Heart left ventricle (tissue), 16 donors: ENCODE measurements around the gene SERP1. TPM values are rescaled to one million over a fixed set of nuclear protein-coding genes. Genes with fewer than 3 reads are reported as not detected.

ENCODE experiments used
- ATAC-seq, 4 donors: fragments of 200-7000 bp; cut with Tn5 transposase; one replicate each; pipeline ENCODE4 v1.9.1; 2020 to 2022; ENCODE audit warnings: moderate library complexity in 4 of 4, mild to moderate bottlenecking in 3 of 4, moderate number of reproducible peaks in 1 of 4
- DNase-seq, 5 donors: peaks; one replicate each; pipeline ENCODE4 v3.0.0-alpha.2; 2020
- H3K27ac ChIP-seq, 12 donors: fragments of 200-600 bp; sonication (generic) in 4 of 12; one replicate each; pipeline versions ENCODE4 v1.5.0 to v1.8.0; 2016 to 2022; ENCODE audit warnings: mild to moderate bottlenecking in 2 of 12
- H3K27me3 ChIP-seq, 9 donors: fragments of 200-600 bp; sonication (generic) in 2 of 9; one replicate each; pipeline versions ENCODE4 v1.5.1 to v1.8.0; 2016 to 2022; ENCODE audit warnings: mild to moderate bottlenecking in 3 of 9
- H3K36me3 ChIP-seq, 9 donors: fragments of 200-600 bp; sonication (generic) in 2 of 9; one replicate each; pipeline versions ENCODE4 v1.5.0 to v1.8.0; 2018 to 2022; ENCODE audit warnings: mild to moderate bottlenecking in 2 of 9
- H3K4me1 ChIP-seq, 12 donors: fragments of 200-600 bp; sonication (generic) in 4 of 12; one replicate each; pipeline versions ENCODE4 v1.5.0 to v1.8.0; 2016 to 2022; ENCODE audit warnings: mild to moderate bottlenecking in 3 of 12
- H3K4me3 ChIP-seq, 12 donors: fragments of 200-600 bp; sonication (generic) in 4 of 12; one replicate each; pipeline versions ENCODE4 v1.5.0 to v1.8.0; 2017 to 2022; ENCODE audit warnings: mild to moderate bottlenecking in 9 of 12, moderate library complexity in 4 of 12
- H3K9me3 ChIP-seq, 12 donors: fragments of 200-600 bp; sonication (generic) in 4 of 12; one replicate each; pipeline versions ENCODE4 v1.5.0 to v1.8.0; 2016 to 2022; ENCODE audit warnings: mild to moderate bottlenecking in 1 of 12
- POLR2A ChIP-seq, 2 donors: fragments of 450-650 bp; IDR thresholded peaks; one replicate each; pipeline ENCODE4 v1.6.1; 2017; ENCODE audit warnings: antibody characterized with exemption in 2 of 2, mild to moderate bottlenecking in 2 of 2, moderate library complexity in 2 of 2
- WGBS, 4 donors: extraction: QIAGEN DNeasy Blood & Tissue Kit in 2 of 4; methylation state at CpG; one replicate each; pipeline versions ENCODE4 v1.1.5 to v1.1.7; 2013 to 2018; 5-methylcytosine and 5-hydroxymethylcytosine counted together
- intact Hi-C, 10 donors: fragments of 100-400 bp; cut with DNase I; formaldehyde crosslinking; loops; one replicate each; pipeline versions ENCODE4 v1.11.1 to v1.14.2; 2022
- long read RNA-seq, 3 donors: library from polyadenylated mRNA; unstranded; transcript quantifications; one replicate each; pipeline ENCODE4 v2.0.0, GENCODE V29; 2020 to 2021
- polyA plus RNA-seq, 2 donors: library from polyadenylated mRNA; stranded (reverse); fragments of 200-250 nt; gene quantifications; one replicate each; pipeline ENCODE4 v1.2.3, GENCODE V29; 2013
- total RNA-seq, 9 donors: library from RNA; depleted of rRNA in 2 of 9; stranded (reverse); fragments of >200 nt in 2 of 9; fragmentation: NEBNext Ultra II Directional in 3 of 9; extraction: Animal tissue kit (Norgen Biotek cat#: 25700) in 3 of 9; gene quantifications; one replicate each; pipeline versions ENCODE4 v1.1.0 to v1.2.4, GENCODE V29; 2016 to 2023
- TF ChIP-seq, protein P1 (sequence below), 12 donors: fragments of 200-600 bp; sonication (generic) in 4 of 12; IDR thresholded peaks; one replicate each; pipeline versions ENCODE4 v1.5.0 to v1.8.0; 2018 to 2022; ENCODE audit warnings: antibody characterized with exemption in 12 of 12, mild to moderate bottlenecking in 5 of 12
- donor health status: ischemic (EF 13 %, LVEDD 7.1; RV severe dilation, severe dysfunction).
- donor health status: healthy with polysubstance abuse.
- donor health status: DM: no; HTN: yes; CAD: no.
- donor health status: DM: no; HTN: no; CAD: no.
- donor health status: ischemic (EF 25% LVEDD 6.9; RV normal size, moderate dysfunction).
- donor health status: ischemic (EF 25% LVEDD 5.7; RV mildly dilated, moderate dysfunction).
- donor health status: healthy.
- donor health status: DM: yes; HTN: yes; CAD: no.
- donor health status: ischemic (EF 35%, LVEDD 5.7; RV mildly dilated, moderate dysfunction).
- donor health status: nonischemic (EF 11% LVEDD 7.7; RV severe dilation, severe dysfunction).
- donor health status: DM: yes; HTN: yes; CAD: no.
- donor health status: PGD.
- donor health status: ischemic (EF 29% LVEDD 5.4; RV normal size, mild dysfunction).
- donor health status: nonischemic (EF 23%, LVEDD 6.1; RV moderate dilation, normal function).

SERP1 gene
- total RNA-seq, result 10 to 100 TPM; 19.5 to 86.9 (median 26.3) TPM
- 10 to 100 TPM; 14.8 to 50.7 TPM for polyA plus RNA-seq
- long read RNA-seq, donor 1, transcript SERP1-201 (3 exons, 3,171 nt), result major isoform, 48 of 58 reads
- long read RNA-seq, donor 1, partial matches to known transcripts, result 0 of 58 reads
- long read RNA-seq, donor 1, other reads (novel, unspliced or antisense), result 6 of 58 reads
- long read RNA-seq, donor 2, transcript SERP1-206 (2 exons, 1,596 nt), result minor isoform, 7 of 138 reads
- long read RNA-seq, donor 2, transcript SERP1-201 (3 exons, 3,171 nt), result major isoform, 119 of 138 reads
- long read RNA-seq, donor 2, partial matches to known transcripts, result 1 of 138 reads
- long read RNA-seq, donor 2, other reads (novel, unspliced or antisense), result 11 of 138 reads
- long read RNA-seq, donor 3, transcript SERP1-201 (3 exons, 3,171 nt), result major isoform, 50 of 54 reads
- long read RNA-seq, donor 3, partial matches to known transcripts, result 0 of 54 reads
- long read RNA-seq, donor 3, other reads (novel, unspliced or antisense), result 3 of 54 reads

DNA sequence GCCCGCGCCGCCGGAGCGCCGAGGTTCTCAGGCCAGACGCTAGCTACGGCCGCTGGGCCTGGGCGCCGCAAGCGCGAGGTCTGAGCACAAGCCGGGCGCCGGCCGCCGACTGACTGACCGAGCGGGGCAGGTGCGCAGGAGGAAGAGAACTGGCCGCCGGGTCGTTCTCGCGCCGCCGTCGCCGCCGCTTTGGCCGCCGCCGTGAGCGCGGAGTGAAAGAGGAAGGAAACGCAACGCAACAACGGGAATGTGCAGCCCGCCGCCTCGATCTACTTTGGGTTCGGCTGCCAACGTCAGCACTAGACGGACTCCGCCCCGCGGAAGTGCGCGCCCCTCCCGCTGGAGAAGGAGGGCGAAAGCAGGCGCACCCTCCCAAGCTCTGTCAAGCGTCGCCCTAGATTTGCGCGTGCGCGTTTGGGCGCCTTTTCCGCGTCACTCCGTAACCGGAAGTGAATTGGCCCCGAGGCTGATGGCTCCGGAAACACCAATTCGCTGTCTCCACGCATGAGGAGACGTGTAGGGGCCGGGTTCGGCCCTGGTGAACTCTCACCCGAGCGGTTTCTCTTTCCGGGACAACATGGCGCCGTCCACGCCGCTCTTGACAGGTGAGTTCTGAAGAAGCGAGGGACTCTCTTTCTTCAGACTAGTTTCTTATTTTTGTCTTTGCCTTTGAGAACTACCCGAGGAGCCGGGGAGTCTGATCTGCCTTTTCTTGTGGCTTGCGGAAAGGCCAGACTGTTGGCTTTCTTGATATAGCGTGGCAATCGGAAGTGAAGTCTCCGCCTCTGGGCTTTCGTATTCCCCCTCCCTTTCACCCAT is at the start of gene SERP1, which contains the start of gene EIF2A:
SERP1 (minus strand) TSS at position 271 of the 819 bp plus-strand sequence. CDS start 361 bp downstream, outside the sequence.
EIF2A (plus strand) TSS at position 562 of the 819 bp plus-strand sequence; CDS start at position 578, 16 bp downstream.
- TF ChIP-seq, protein P1, sequence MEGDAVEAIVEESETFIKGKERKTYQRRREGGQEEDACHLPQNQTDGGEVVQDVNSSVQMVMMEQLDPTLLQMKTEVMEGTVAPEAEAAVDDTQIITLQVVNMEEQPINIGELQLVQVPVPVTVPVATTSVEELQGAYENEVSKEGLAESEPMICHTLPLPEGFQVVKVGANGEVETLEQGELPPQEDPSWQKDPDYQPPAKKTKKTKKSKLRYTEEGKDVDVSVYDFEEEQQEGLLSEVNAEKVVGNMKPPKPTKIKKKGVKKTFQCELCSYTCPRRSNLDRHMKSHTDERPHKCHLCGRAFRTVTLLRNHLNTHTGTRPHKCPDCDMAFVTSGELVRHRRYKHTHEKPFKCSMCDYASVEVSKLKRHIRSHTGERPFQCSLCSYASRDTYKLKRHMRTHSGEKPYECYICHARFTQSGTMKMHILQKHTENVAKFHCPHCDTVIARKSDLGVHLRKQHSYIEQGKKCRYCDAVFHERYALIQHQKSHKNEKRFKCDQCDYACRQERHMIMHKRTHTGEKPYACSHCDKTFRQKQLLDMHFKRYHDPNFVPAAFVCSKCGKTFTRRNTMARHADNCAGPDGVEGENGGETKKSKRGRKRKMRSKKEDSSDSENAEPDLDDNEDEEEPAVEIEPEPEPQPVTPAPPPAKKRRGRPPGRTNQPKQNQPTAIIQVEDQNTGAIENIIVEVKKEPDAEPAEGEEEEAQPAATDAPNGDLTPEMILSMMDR (IDR thresholded peaks at IDR 0.05), result peak in 2 of 12 donors; percentile 1 to 5
- TF ChIP-seq POLR2A (IDR thresholded peaks at IDR 0.05), result peak; percentile 48 to 95
- intact Hi-C loops, result loop anchor here in 8 of 10 donors (1.0 to 10.0 kb wide), 10 partner anchors 56 to 318 kb away; partner anchors contain the start of genes SELENOT (in 5 of the 8), SIAH2 (in 4 of the 8), ERICH6 (in 2 of the 8) and TSC22D2 (in 2 of the 8)
- no peaks in the 10 kb centered on the region for H3K27me3 ChIP-seq
- peak within 1 kb of the TSS; percentile 91 to 99 (median 98) for H3K27ac ChIP-seq
- ATAC-seq (peak; percentile 97 to 98 (median 98)), DNase-seq (peak; percentile 98 to 100 (median 99))
- WGBS, 4 donors, result 0 to 1% (median 0%) methylated on average over 22 to 86 of the region's 86 CpGs
- H3K9me3 ChIP-seq, result no peaks in the 10 kb centered on the region
- H3K36me3 ChIP-seq, result peaks cover 0 to 44% (median 28%) of the 10 kb centered on the region in 9 donors
- peaks cover 0 to 55% (median 28%) of the 10 kb centered on the region in 12 donors for H3K4me1 ChIP-seq
- H3K4me3 ChIP-seq, result peak within 1 kb of the TSS; percentile 80 to 98 (median 86)

DNA sequence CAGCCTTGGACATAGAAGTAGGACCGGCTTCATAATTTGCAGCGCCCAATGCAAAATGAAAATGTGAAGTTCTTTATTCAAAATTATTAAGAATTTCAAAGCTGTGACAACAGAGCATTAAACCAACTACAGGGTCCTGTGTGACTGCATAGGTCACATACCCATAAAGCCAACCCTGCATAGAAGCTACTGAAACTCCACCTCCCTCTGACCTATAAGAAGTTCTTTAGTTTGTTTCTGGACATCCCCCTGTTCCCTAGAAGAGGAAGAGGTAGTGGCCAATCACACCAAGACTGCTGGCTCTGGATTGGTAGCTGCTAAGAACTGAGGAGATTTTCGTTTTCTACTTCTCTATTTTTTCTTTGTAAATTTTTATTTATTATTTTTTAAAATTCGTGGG is 47.9 kb upstream of the SERP1 start:
- WGBS, 4 donors, result 87 to 94% (median 90%) methylated on average over 4 of the region's 4 CpGs
- Histone ChIP-seq H3K9me3 (no peaks in the 10 kb centered on the region), H3K27me3 (no peaks in the 10 kb centered on the region), H3K4me3 (no peak overlapping the region), H3K36me3 (no peaks in the 10 kb centered on the region), H3K27ac (no peak overlapping the region), H3K4me1 (peaks cover 0 to 11% (median 0%) of the 10 kb centered on the region in 12 donors)
- no peak for ATAC-seq
- TF ChIP-seq, protein P1 (IDR thresholded peaks at IDR 0.05), result no peak
- no peak for TF ChIP-seq POLR2A (IDR thresholded peaks at IDR 0.05)
- DNase-seq, result no peak
- intact Hi-C loops, result no loop called here

DNA sequence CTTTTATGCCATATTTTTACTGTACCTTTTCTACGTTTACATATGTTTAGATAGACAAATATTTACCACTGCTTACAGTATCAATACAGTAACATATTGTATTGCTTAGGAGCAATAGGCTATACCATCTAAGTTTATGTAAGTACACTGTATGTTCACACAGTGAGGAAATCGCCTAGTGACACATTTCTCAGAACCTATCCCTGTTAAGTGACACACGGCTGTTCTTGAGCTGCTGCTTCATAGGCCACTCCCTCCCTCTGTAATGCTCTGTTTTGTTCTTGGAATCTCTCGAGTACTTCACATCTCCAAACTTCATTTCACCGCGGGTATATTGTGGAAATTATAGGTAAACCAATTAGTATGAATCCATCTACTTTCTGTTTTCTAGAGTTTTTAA is 43.5 kb upstream of the SERP1 start:
- Histone ChIP-seq H3K4me3 (no peak overlapping the region), H3K9me3 (no peaks in the 10 kb centered on the region), H3K27ac (no peak overlapping the region), H3K27me3 (no peaks in the 10 kb centered on the region), H3K4me1 (peaks cover 0 to 22% (median 0%) of the 10 kb centered on the region in 12 donors), H3K36me3 (peaks cover 0 to 18% (median 11%) of the 10 kb centered on the region in 9 donors)
- 64 to 74% (median 66%) methylated on average over 6 of the region's 6 CpGs for WGBS, 4 donors
- intact Hi-C loops, result no loop called here
- ATAC-seq, result peak in 1 of 4 donors; percentile 11
- DNase-seq, result no peak
- no peak for TF ChIP-seq POLR2A (IDR thresholded peaks at IDR 0.05)
- TF ChIP-seq, protein P1 (IDR thresholded peaks at IDR 0.05), result no peak
